ENCODE results near the gene RPL13A.

- TF ChIP-seq CTCF (conservative IDR thresholded peaks at IDR 0.05; ENCODE audit: low read depth, low read length) (no peak), RFX5 (IDR thresholded peaks at IDR 0.05; ENCODE audit: low read depth, low read length) (no peak), POLR2A (IDR thresholded peaks at IDR 0.05; ENCODE audit: low read depth, low read length) (no peak), USF2 (IDR thresholded peaks at IDR 0.05; ENCODE audit: low read depth, low read length) (no peak), BHLHE40 (IDR thresholded peaks at IDR 0.05; ENCODE audit: low read depth, low read length) (no peak), SMC3 (IDR thresholded peaks at IDR 0.05; ENCODE audit: low read depth, low read length) (no peak), MAFK (IDR thresholded peaks at IDR 0.05; ENCODE audit: low read depth, low read length) (no peak), RAD21 (IDR thresholded peaks at IDR 0.05; ENCODE audit: low read length) (no peak), RCOR1 (IDR thresholded peaks at IDR 0.05; ENCODE audit: insufficient replicate concordance, low read length) (no peak), CEBPB (IDR thresholded peaks at IDR 0.05; ENCODE audit: low read depth, low read length) (no peak), MXI1 (IDR thresholded peaks at IDR 0.05; ENCODE audit: borderline replicate concordance, low read depth, low read length) (no peak)
These were observed 11.7 kb downstream of the RPL13A start for GRCh38 chr19:49499030-49499670.
